Measurements from ENCODE around the gene N4BP2L2. TPM values are rescaled to one million over a fixed set of nuclear protein-coding genes. Genes with fewer than 3 reads are reported as not detected.

N4BP2L2 gene
- total RNA-seq (2016; rRNA removed; fragmentation: Illumina TruSeq; extraction: Trizol) (81.2 and 82.6 TPM in 2 replicates), polyA plus RNA-seq (2011; rRNA removed) (47.9 and 58.9 TPM in 2 replicates), polyA minus RNA-seq (2011; rRNA and poly(A)+ RNA removed; ENCODE audit: low replicate concordance) (12.8 and 15.7 TPM in 2 replicates), Bru-seq, nascent RNA (percentile 90 among the genes with signal in this experiment), BruChase-seq, experiment 1, labeled RNA remaining after a 6-hour chase (percentile 88 among the genes with signal in this experiment), BruChase-seq, experiment 2, labeled RNA remaining after a 2-hour chase (percentile 94 among the genes with signal in this experiment)
- 71.3 and 84.9 TPM in 2 replicates for total RNA-seq (2016; cell fraction: cytosol; rRNA removed; fragmentation: Illumina TruSeq; extraction: Trizol; ENCODE audit: low read depth)
- total RNA-seq (2016; cell fraction: insoluble cytoplasmic fraction; rRNA removed; fragmentation: Illumina TruSeq; extraction: Trizol): 78.9 and 83.5 TPM in 2 replicates
- 34.9 and 44.4 TPM in 2 replicates for total RNA-seq (2016; cell fraction: membrane; rRNA removed; fragmentation: Illumina TruSeq; extraction: Trizol)
- 169 and 172 TPM in 2 replicates for total RNA-seq (2016; cell fraction: nucleus; rRNA removed; fragmentation: Illumina TruSeq; extraction: Trizol)
- polyA plus RNA-seq (2011; cell fraction: cytosol; rRNA removed): 10.6 and 15.4 TPM in 2 replicates
- polyA plus RNA-seq (2011; cell fraction: nucleus; rRNA removed): 60.7 and 85.4 TPM in 2 replicates
- polyA plus RNA-seq (2012): 56.7 and 67.5 TPM in 2 replicates
- polyA plus RNA-seq (2016; cell fraction: cytosol; fragmentation: Illumina TruSeq; extraction: Trizol; ENCODE audit: low read depth): 2.5 and 3.0 TPM in 2 replicates
- polyA plus RNA-seq (2016; cell fraction: insoluble cytoplasmic fraction; fragmentation: Illumina TruSeq; extraction: Trizol; ENCODE audit: low read depth): 50.8 and 51.5 TPM in 2 replicates
- polyA plus RNA-seq (2016; cell fraction: membrane; fragmentation: Illumina TruSeq; extraction: Trizol; ENCODE audit: low read depth): 6.7 and 7.0 TPM in 2 replicates
- polyA plus RNA-seq (2016; cell fraction: nucleus; fragmentation: Illumina TruSeq; extraction: Trizol; ENCODE audit: insufficient read depth, low read depth): 123 and 141 TPM in 2 replicates
- 15.0 and 16.3 TPM in 2 replicates for polyA minus RNA-seq (2011; cell fraction: cytosol; rRNA and poly(A)+ RNA removed)
- polyA minus RNA-seq (2011; cell fraction: nucleus; rRNA and poly(A)+ RNA removed): 190 and 196 TPM in 2 replicates
- long read RNA-seq, experiment 1, full-length matches to known transcripts: 8 of 39 reads
- long read RNA-seq, experiment 1, partial matches to known transcripts: 19 of 39 reads
- long read RNA-seq, experiment 1, other reads (novel, unspliced or antisense): 12 of 39 reads
- long read RNA-seq, experiment 2, full-length matches to known transcripts: 10 of 45 reads
- long read RNA-seq, experiment 2, partial matches to known transcripts: 24 of 45 reads
- long read RNA-seq, experiment 2, other reads (novel, unspliced or antisense): 11 of 45 reads

DNA sequence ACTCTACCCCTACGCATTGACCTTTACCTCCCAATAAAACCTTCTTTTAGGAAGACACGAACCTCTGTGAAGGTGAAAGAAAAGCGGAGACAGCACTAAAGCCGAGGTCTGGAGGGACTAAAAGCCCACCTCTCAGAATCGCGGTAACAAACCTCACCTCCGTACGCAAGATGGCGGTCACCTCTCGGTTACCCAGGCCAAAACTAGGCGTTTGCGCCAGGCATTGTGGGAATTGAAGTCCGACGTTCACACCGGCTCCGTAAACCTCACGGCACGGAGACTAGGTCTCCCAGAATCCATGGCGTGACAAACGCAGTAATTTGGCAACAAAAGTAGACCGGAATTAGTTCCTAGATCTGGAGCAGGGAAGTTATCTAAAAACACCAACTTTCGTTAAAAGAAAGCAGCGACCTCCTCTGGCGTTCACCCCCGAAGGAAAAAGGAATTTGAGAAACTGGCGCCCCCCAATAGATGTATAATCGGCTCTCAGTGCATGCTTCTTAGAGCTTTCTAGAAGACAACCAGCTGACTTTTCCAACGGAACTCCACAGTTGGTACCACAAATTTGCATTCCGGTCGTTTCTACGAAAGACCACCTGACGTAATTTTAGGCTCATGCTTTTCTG, at the start of gene N4BP2L2:
Gene N4BP2L2, minus strand, starts transcription at position 175 of the 626 bp plus-strand sequence. CDS start 1,768 bp downstream, outside the sequence.
- peaks cover 2 to 18% of the 10 kb centered on the region in 2 experiments; a peak in 4 of 5 replicates for H3K36me3 ChIP-seq (replicated peaks in 1 of 2; ENCODE audit: control insufficient read depth in 1 of 2, insufficient read depth in 2 of 2, low read length in 2 of 2)
- BruUV-seq (replicated peaks): TSS peak; percentile 89
- peak within 1 kb of the TSS; percentile 88 for H3K4me2 ChIP-seq (ENCODE audit: low read depth, low read length)
- peak within 1 kb of the TSS; percentile 80 to 85 (median 84) for H3K4me3 ChIP-seq (replicated peaks in 1 of 3; ENCODE audit: insufficient read depth in 1 of 3, low read depth in 2 of 3, low read length in 3 of 3)
- intact Hi-C loops (cut with micrococcal nuclease; ENCODE audit: unreplicated experiment): loop anchor here (2.0 to 10.0 kb wide), 3 partner anchors 41 to 158 kb away; partner anchors contain the start of gene N4BP2L1
- H4K20me1 ChIP-seq (ENCODE audit: insufficient read depth, low read length): peaks cover 3% of the 10 kb centered on the region; the same call in 1 of the 2 replicates
- in situ Hi-C loops (cut with HindIII; ENCODE audit: extremely low pct_ligation_motif_present, low pct_unique_long_range_greater_than_20kb): no loop called here
- H3K4me1 ChIP-seq (ENCODE audit: insufficient read depth, low read length): peaks cover 36% of the 10 kb centered on the region
- POLR2A ChIA-PET: interaction anchor here (0.5 to 2.3 kb wide), 7 partner anchors 14 to 282 kb away, joined by 3 to 11 read pairs (median 5); partner anchors contain the start of genes N4BP2L1 and PDS5B
- peak within 1 kb of the TSS; percentile 94 for H3K27ac ChIP-seq (ENCODE audit: extremely low read length, insufficient read depth, low read length)
- peak; percentile 99 for FAIRE-seq
- WGBS (ENCODE audit: low lambda C conversion rate): under 1% methylated on average over 27 of the region's 32 CpGs
- no peaks in the 10 kb centered on the region; a peak in 1 of 5 replicates for H3K27me3 ChIP-seq (ENCODE audit: control insufficient read depth in 1 of 2, insufficient read depth in 2 of 2, low read length in 2 of 2)
- no peaks in the 10 kb centered on the region for H3K9me3 ChIP-seq (ENCODE audit: low read length)
- ATAC-seq: peak; percentile 99
- peaks cover 46% of the 10 kb centered on the region for H3K79me2 ChIP-seq (ENCODE audit: insufficient read depth, low read length)
- H2AFZ ChIP-seq (ENCODE audit: low read length): peak within 1 kb of the TSS; percentile 99
- DNase-seq (ENCODE audit: low spot score): peak; percentile 96
- CTCF ChIA-PET (ENCODE audit: low intra/inter-chr PET ratio, low total read pairs): no interaction called here
- peak within 1 kb of the TSS; percentile 94 for H3K9ac ChIP-seq (ENCODE audit: insufficient read depth, low read depth, low read length)
- TF ChIP-seq MED13 (CRISPR knock-in tag; IDR thresholded peaks at IDR 0.05) (no peak), NBN (conservative IDR thresholded peaks at IDR 0.05) (no peak), DPF2 (CRISPR knock-in tag; IDR thresholded peaks at IDR 0.05; ENCODE audit: borderline replicate concordance, low read depth) (no peak), GABPA (IDR thresholded peaks at IDR 0.05; ENCODE audit: low read depth, low read length) (peak; percentile 46), GABPA (CRISPR knock-in tag; IDR thresholded peaks at IDR 0.05; ENCODE audit: low read depth) (peak; percentile 92), RNF2 (conservative IDR thresholded peaks at IDR 0.05; ENCODE audit: low read depth) (no peak), ZNF296 (CRISPR knock-in tag; conservative IDR thresholded peaks at IDR 0.05) (no peak), KDM5A (IDR thresholded peaks at IDR 0.05; ENCODE audit: borderline replicate concordance, low read length) (peak; percentile 86), SP5 (CRISPR knock-in tag; IDR thresholded peaks at IDR 0.05; ENCODE audit: borderline replicate concordance, low read depth) (no peak), MTA1 (CRISPR knock-in tag; IDR thresholded peaks at IDR 0.05; ENCODE audit: borderline replicate concordance) (no peak), ZNF235 (CRISPR knock-in tag; IDR thresholded peaks at IDR 0.05; ENCODE audit: borderline replicate concordance) (no peak), ZBTB7A (CRISPR knock-in tag; IDR thresholded peaks at IDR 0.05) (no peak; the same call in 1 of the 2 replicates), ZNF772 (CRISPR knock-in tag; IDR thresholded peaks at IDR 0.05) (no peak), SP140L (CRISPR knock-in tag; IDR thresholded peaks at IDR 0.05; ENCODE audit: borderline replicate concordance) (no peak), ZNF136 (CRISPR knock-in tag; IDR thresholded peaks at IDR 0.05; ENCODE audit: low read depth) (no peak)
- TF ChIP-seq, protein P1, sequence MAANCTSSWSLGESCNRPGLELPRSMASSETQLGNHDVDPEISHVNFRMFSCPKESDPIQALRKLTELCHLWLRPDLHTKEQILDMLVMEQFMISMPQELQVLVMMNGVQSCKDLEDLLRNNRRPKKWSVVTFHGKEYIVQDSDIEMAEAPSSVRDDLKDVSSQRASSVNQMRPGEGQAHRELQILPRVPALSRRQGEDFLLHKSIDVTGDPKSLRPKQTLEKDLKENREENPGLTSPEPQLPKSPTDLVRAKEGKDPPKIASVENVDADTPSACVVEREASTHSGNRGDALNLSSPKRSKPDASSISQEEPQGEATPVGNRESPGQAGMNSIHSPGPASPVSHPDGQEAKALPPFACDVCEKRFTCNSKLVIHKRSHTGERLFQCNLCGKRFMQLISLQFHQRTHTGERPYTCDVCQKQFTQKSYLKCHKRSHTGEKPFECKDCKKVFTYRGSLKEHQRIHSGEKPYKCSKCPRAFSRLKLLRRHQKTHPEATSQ (CRISPR knock-in tag; IDR thresholded peaks at IDR 0.05; ENCODE audit: borderline replicate concordance): 0 out of 2 replicates have a peak, but pooled peaks have one; percentile 16
- TF ChIP-seq, protein P2, sequence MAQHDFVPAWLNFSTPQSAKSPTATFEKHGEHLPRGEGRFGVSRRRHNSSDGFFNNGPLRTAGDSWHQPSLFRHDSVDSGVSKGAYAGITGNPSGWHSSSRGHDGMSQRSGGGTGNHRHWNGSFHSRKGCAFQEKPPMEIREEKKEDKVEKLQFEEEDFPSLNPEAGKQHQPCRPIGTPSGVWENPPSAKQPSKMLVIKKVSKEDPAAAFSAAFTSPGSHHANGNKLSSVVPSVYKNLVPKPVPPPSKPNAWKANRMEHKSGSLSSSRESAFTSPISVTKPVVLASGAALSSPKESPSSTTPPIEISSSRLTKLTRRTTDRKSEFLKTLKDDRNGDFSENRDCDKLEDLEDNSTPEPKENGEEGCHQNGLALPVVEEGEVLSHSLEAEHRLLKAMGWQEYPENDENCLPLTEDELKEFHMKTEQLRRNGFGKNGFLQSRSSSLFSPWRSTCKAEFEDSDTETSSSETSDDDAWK (CRISPR knock-in tag; IDR thresholded peaks at IDR 0.05): no peak
